Memory B cell (primary cell): ENCODE results near the gene HEXIM2.
A peak's percentile ranks its signal among the peaks of the same experiment; 100 is the strongest.
"Not testable (repeated sequence)": the region's sequence is repeated elsewhere in the genome, so short reads cannot be mapped to it uniquely, and the experiment has no call there.

Experiments
- ATAC-seq: fragments of 150-1000 bp; cut with Tn5 transposase; 2 replicates; pipeline ENCODE4 v1.10.0; 2021; ENCODE audit warnings: low read depth, mild to moderate bottlenecking, moderate library complexity
- DNase-seq, 2 donors: peaks; one replicate each; pipeline ENCODE4 v3.0.0; 2022; ENCODE audit warnings: low spot score in 2 of 2
- H3K27ac Mint-ChIP-seq: one replicate; pipeline ENCODE4 v1.8.0; 2022; ENCODE audit warnings: mild to moderate bottlenecking, moderate library complexity, mixed read lengths
- H3K27me3 Mint-ChIP-seq: one replicate; pipeline ENCODE4 v1.8.0; 2022; ENCODE audit warnings: mixed read lengths
- H3K36me3 Mint-ChIP-seq: one replicate; pipeline ENCODE4 v1.8.0; 2022; ENCODE audit warnings: mild to moderate bottlenecking, mixed read lengths
- H3K4me1 Mint-ChIP-seq: one replicate; pipeline ENCODE4 v1.8.0; 2022; ENCODE audit warnings: mixed read lengths
- H3K4me3 Mint-ChIP-seq: one replicate; pipeline ENCODE4 v1.8.0; 2022; ENCODE audit warnings: mild to moderate bottlenecking, moderate library complexity, mixed read lengths
- H3K9me3 Mint-ChIP-seq: one replicate; pipeline ENCODE4 v1.8.0; 2022; ENCODE audit warnings: mixed read lengths

HEXIM2 gene

DNA sequence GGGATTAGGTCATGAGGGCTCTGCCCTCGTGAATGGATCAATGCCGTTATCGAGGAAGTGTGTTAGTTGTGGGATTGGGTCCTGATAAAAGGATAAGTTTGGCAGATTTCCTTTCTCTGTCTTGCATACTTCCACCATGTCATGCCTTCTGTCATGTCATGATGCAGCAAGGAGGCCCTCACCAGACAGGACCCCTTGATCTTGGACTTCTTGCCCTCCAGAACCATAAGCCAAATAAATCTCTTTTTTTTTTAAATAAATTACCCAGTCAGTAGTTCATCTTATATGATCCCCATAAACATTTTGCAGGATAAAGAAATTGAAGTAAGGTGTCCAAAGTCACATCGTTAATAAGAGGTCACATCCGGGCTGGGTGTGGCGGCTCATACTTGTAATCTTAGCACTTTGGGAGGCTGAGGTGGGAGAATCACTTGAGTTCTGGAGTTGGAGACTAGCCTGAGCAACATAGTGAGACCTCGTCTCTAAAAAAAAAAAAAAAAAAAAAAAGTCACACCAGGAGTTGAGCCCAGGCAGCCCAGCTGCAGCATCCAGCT lies 25.2 kb downstream of the HEXIM2 start:
- peaks cover 5% of the 10 kb centered on the region for H3K27me3 Mint-ChIP-seq

DNA sequence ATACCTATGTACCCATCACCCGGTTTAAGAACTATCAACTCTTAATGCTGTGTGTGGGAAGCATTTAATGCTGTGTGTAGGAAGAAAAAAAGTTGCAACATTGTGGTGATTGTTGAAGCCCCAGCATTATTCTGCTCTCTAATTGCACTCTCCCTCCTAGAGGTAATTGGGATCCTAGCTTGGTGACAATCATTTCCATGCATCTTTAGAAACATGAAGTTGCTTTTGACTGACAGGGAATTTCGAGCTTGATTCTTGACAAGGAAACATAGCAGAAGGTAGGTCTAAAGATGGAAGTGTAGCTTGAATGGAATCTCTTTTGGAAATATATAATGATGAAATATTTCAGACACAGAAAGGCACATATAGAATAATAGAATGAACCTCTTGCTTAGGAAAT lies 27.3 kb downstream of the HEXIM2 start:
- Mint-ChIP-seq H3K9me3 (no peaks in the 10 kb centered on the region), H3K4me1 (no peaks in the 10 kb centered on the region), H3K27ac (no peak overlapping the region), H3K27me3 (peaks cover 2% of the 10 kb centered on the region), H3K36me3 (no peaks in the 10 kb centered on the region), H3K4me3 (no peak overlapping the region)
- ATAC-seq, result no peak
- no peak for DNase-seq

More for the DNA sequence above, 25.2 kb downstream of the HEXIM2 start:
- ATAC-seq (no peak), DNase-seq (no peak)
- Mint-ChIP-seq H3K27ac (no peak overlapping the region), H3K4me1 (no peaks in the 10 kb centered on the region), H3K4me3 (no peak overlapping the region), H3K9me3 (no peaks in the 10 kb centered on the region), H3K36me3 (no peaks in the 10 kb centered on the region)

DNA sequence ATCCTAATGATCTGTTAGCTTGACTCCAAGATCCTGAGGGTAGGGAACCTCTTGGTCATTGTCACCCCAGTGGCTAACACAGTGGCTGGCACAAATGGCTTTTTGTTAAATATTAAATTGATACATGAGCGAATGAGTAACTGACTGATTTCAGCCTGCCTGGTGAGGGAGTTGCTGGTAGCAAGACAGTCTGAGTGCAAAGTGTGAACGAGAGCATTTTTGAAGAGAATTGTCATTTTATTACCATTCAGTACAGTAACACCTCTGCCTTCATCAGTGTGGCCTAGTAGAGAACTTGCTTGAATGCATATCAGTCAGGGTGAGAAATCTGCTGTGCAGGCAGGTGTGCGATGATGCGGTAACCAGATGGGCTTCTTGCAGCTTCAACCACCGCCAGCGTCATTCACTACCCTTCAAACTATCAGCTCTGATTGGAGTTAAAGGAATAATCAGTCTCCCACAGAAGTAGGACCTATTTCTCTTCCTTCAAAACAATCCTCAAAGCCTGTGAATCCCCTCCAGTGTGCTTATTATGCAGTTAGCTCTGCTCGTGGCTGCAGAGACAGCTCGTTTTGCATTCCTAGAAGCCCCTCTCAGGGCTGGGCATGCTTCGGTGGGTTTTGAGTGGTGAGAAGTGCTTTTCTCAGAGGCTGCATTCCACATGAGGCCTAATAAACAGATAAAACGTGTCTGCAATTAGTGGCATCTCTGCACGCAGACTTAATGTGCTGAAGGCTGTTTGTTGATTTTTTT lies 29.0 kb downstream of the HEXIM2 start:
- Mint-ChIP-seq H3K4me3 (no peak overlapping the region), H3K27me3 (peaks cover 2% of the 10 kb centered on the region), H3K9me3 (no peaks in the 10 kb centered on the region), H3K36me3 (no peaks in the 10 kb centered on the region), H3K4me1 (no peaks in the 10 kb centered on the region), H3K27ac (no peak overlapping the region)
- no peak for DNase-seq
- ATAC-seq, result no peak

DNA sequence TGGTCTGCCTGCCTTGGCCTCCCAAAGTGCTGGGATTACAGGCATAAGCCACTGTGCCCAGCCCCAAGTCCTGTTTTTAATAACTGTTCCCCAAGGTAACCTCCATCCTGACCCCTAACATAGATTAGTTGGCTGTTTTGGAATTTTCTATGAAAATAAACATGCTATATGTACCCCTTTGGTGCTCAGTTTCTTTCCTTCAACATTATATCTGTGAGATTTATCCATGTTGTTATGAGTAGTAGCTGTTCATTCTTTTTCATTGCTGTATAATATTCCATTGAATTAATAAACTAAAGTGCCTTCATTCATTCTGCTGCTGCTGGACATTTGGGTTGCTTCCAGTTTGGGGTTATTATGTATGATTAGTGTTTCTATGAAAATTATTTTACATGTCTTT lies 33.7 kb downstream of the HEXIM2 start:
- ATAC-seq (no peak), DNase-seq (no peak)
- Mint-ChIP-seq H3K4me3 (no peak overlapping the region), H3K4me1 (no peaks in the 10 kb centered on the region), H3K27ac (no peak overlapping the region), H3K36me3 (no peaks in the 10 kb centered on the region), H3K9me3 (no peaks in the 10 kb centered on the region), H3K27me3 (no peaks in the 10 kb centered on the region)

DNA sequence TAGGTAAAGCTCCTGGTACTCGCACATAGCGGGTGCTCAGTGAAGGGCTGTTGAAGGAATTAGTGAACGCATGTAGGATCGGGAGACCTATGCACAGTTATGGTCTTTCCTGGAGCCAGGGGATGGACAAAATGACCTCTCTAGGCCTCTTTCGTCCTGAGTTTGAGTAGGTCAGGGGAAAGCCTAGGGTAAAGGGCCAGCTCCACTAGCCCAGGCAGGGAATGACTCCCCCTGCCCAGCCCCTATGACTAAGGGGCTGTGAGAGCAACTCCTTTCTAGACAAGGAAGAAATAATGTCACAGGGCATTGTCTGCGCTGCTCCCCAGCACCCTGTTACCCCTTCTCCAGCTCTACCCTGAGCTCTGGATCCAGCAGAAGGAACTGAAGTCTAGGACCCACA lies 35.4 kb downstream of the HEXIM2 start:
- H3K4me3 Mint-ChIP-seq, result no peak overlapping the region
- H3K36me3 Mint-ChIP-seq, result no peaks in the 10 kb centered on the region
- no peaks in the 10 kb centered on the region for H3K9me3 Mint-ChIP-seq
- no peaks in the 10 kb centered on the region for H3K4me1 Mint-ChIP-seq
- no peak overlapping the region for H3K27ac Mint-ChIP-seq
- H3K27me3 Mint-ChIP-seq, result no peaks in the 10 kb centered on the region
- DNase-seq (no peak), ATAC-seq (no peak)

DNA sequence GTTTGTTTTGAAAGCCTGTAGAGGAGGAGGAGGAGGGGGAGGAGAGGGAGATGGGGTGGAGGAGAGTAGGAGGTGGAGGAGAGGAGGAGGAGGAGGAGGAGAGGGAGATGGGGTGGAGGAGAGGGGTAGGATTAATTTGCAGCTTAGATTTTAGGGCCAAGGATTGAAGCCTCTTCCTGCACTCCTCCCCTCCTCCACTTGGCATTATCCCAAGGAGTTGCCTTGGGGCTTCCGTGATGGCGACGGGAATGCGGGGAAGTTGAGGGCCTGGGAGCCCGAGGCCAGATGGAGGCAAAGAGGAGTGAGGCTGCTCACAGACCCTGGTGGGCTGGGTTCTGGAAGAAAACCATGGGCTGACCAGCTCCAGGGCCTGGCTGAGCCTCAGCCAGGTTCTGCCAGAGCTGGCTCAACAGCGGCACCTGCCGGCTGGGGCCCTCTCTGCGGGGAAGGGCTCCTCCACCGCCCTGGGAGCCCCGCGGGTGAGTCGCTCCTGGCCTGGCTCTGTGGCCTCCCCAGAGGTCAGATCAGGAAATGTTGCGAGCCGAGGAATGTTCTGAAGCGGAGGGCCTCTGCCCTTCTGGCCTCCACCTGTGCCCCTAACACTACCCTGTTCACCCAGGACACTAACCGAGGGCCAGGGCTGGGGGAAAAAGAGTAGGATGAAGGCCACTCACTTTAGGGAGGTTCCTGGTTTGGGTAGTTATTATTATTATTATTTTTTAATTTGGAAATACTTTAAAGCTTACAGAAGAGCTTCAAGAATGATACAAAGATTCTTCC lies 36.1 kb downstream of the HEXIM2 start:
- Mint-ChIP-seq H3K9me3 (no peaks in the 10 kb centered on the region), H3K27me3 (no peaks in the 10 kb centered on the region), H3K36me3 (no peaks in the 10 kb centered on the region), H3K4me3 (no peak overlapping the region), H3K4me1 (no peaks in the 10 kb centered on the region), H3K27ac (no peak overlapping the region)
- ATAC-seq (peak; percentile 99), DNase-seq (peak; percentile 90 to 96)

DNA sequence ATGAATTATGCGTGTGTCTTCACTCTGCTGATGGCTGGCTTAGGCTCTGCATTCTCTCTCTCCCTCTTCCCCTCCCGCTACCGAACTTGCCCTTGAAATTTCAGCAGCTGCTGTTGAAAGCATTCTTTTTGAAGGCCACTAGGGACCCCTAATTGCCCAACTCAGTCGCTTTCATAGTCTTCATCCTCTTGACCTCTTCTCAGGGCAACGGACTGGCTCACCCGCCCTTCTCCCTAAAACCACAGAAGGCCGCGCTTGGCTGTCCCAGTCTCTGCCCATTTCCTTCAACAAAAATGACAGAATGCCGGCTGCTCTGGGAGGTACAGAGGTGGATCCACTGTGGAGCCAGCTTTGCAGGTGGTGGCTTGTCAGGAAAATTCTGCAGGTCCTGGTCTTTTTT lies 39.0 kb downstream of the HEXIM2 start:
- no peaks in the 10 kb centered on the region for H3K27me3 Mint-ChIP-seq
- H3K9me3 Mint-ChIP-seq, result no peaks in the 10 kb centered on the region
- H3K36me3 Mint-ChIP-seq, result no peaks in the 10 kb centered on the region
- H3K4me3 Mint-ChIP-seq, result no peak overlapping the region
- H3K4me1 Mint-ChIP-seq, result peaks cover 3% of the 10 kb centered on the region
- ATAC-seq (no peak), DNase-seq (no peak)
- H3K27ac Mint-ChIP-seq, result no peak overlapping the region

DNA sequence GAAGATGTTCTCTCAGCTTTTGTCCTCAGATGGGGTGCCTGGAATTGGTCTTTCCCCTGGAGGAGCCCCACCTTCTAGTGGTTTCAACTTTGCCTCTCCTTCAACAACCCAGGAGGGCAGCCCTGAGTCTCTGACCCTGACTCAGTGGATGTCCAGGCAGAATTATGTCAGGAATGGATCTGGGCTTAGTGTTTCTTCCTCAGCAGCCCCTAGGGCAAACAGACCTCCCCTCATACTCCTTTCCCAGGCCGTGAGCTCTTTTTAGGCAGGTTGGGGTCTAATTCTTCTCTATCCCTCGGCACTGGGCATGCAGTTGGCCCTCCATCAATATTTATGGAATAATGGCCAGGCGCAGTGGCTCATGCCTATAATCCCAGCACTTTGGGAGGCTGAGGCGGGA lies 39.8 kb downstream of the HEXIM2 start:
- no peak overlapping the region for H3K4me3 Mint-ChIP-seq

DNA sequence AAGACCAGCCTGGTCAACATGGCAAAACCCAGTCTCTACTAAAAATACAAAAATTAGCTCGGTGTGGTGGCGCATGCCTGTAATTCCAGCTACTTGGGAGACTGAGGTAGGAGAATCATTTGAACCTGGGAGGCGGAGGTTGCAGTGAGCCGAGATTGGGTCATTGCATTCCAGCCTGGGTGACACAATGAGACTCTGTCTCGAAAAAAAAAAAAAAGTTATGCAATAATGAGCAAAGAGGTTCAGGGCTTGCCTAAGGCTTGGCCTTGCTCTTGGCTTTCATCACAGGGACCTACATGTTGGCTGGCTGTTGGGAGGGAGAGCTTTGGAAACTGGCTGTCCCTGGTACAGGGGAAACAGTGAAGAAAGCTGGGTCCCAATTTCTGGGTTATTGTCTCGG lies 40.2 kb downstream of the HEXIM2 start:
- not testable (repeated sequence) for ATAC-seq, H3K4me3 Mint-ChIP-seq, H3K36me3 Mint-ChIP-seq, DNase-seq, H3K4me1 Mint-ChIP-seq, H3K27me3 Mint-ChIP-seq, H3K27ac Mint-ChIP-seq, H3K9me3 Mint-ChIP-seq

More for the DNA sequence above, 39.8 kb downstream of the HEXIM2 start:
- Mint-ChIP-seq H3K4me1 (peaks cover 3% of the 10 kb centered on the region), H3K27me3 (no peaks in the 10 kb centered on the region), H3K9me3 (no peaks in the 10 kb centered on the region), H3K27ac (no peak overlapping the region), H3K36me3 (no peaks in the 10 kb centered on the region)
- DNase-seq, result no peak
- no peak for ATAC-seq

DNA sequence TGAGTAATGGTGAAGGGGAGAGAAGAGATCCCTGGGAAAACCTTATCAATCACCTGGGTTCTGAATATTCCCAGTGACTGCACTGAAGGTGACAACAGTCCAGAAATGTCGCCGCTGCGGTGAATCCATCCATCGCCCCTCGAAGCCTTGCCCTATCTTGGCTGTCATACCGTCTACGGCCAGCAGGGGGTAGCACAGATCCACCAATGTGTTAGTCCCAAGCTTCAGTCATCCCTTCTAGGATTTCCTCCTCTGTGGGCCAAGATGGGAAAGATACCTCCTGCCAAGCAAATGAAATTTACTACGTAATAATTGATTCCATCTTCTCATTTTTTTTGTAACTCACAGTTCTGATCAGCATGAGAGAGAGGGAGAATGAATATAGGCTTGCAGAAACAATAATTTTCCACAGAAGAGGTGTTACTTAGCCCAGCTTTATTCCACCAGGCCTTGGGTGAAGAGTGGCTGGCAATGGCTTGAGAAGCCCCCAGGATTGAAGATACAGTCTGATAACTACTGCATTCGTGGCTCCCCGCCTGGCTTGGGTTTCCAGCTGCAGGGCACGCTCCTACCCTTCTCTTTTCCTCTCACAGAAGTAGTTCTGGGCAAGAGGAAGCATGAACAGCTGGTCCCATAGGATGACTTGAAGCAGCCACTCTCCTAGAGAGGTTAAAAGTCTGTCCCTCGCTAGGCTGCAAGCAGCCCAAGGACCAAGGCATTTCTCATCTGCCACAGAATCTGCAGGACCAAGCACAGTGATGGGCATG lies 57.4 kb downstream of the HEXIM2 start:
- ATAC-seq (peak; percentile 25), DNase-seq (peak; percentile 87 to 93)
- Mint-ChIP-seq H3K36me3 (peaks cover 8% of the 10 kb centered on the region), H3K9me3 (no peaks in the 10 kb centered on the region), H3K4me1 (peaks cover 34% of the 10 kb centered on the region), H3K27ac (no peak overlapping the region), H3K4me3 (peak overlapping the region; percentile 41), H3K27me3 (no peaks in the 10 kb centered on the region)
